ENCODE data around the gene SMTN.

SMTN gene

GRCh38 chr22:31098632-31099110 is 17.6 kb downstream of the SMTN start:
- H3K4me3 ChIP-seq (ENCODE audit: low read length): no peak overlapping the region
- TF ChIP-seq, protein P1, sequence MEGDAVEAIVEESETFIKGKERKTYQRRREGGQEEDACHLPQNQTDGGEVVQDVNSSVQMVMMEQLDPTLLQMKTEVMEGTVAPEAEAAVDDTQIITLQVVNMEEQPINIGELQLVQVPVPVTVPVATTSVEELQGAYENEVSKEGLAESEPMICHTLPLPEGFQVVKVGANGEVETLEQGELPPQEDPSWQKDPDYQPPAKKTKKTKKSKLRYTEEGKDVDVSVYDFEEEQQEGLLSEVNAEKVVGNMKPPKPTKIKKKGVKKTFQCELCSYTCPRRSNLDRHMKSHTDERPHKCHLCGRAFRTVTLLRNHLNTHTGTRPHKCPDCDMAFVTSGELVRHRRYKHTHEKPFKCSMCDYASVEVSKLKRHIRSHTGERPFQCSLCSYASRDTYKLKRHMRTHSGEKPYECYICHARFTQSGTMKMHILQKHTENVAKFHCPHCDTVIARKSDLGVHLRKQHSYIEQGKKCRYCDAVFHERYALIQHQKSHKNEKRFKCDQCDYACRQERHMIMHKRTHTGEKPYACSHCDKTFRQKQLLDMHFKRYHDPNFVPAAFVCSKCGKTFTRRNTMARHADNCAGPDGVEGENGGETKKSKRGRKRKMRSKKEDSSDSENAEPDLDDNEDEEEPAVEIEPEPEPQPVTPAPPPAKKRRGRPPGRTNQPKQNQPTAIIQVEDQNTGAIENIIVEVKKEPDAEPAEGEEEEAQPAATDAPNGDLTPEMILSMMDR (conservative IDR thresholded peaks at IDR 0.05; ENCODE audit: low read length): no peak
- no peak for DNase-seq (ENCODE audit: low read depth)

DNA sequence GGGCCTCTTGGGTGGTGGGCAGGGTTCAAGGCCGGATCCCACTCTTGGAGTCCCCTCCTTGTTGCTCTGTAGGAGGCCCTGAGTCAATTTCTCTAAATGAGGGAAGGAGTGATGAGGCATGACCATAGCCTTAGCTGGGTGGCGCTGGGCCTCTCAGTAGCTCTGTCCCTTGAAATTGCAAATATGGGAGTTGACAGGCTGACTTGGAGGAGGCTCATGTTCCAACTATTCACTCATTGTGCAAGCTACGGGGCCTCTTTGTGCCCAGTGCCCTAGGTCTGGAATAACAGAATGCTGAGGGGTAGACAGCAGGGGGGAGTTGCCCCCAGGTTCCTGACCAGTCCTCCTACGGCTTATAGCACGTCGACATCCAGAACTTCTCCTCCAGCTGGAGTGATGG is 18.3 kb downstream of the SMTN start:
- TF ChIP-seq, protein P1 (conservative IDR thresholded peaks at IDR 0.05; ENCODE audit: low read length): no peak
- H3K4me3 ChIP-seq (ENCODE audit: low read length): no peak overlapping the region
- no peak for DNase-seq (ENCODE audit: low read depth)

DNA sequence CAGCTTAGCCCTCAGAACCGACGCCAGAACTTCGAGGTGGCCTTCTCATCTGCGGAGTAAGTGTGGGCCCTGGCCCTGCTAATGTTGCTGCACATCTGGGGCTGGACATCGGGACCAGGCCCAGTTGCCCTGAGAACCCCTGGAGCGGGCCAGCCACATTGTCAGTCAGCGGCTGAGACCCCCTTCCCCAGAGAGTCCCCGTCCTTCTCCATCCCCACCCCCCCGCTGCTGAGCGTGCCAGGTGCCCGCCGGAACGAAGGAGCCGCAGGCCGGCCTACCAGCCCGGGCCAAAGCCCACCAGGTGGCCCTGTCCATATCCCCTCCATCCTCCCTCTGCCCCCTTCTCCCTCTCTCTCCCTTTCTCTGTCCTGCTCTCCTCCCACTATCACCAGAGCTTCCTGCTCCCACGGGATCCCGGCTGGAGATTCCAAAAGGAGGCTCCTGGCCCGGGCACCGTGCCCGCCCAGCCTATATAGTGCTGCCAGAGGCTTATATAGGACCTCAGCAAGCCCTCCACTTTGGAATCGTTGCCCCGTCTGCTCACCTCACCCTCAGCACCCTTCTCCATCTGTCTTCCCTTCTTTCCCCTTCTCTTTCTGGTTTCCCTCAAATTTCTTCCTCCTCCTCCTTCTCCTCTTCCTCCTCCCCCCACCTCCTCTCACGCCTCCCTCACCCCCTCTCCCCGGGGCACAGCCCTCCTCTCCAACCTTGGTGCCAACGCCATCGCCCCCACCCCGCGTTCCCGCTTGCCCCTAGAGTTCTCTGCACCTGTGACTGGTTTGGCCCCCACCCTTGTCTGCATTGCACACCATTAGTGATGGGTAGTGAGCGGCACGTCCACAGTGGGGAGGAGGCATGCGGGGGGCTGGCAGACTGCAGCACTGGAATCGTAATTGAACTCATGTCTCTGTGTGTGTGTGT is 19.0 kb downstream of the SMTN start:
- no peak for DNase-seq (ENCODE audit: low read depth)
- H3K4me3 ChIP-seq (ENCODE audit: low read length): no peak overlapping the region
- TF ChIP-seq, protein P1 (conservative IDR thresholded peaks at IDR 0.05; ENCODE audit: low read length): no peak

DNA sequence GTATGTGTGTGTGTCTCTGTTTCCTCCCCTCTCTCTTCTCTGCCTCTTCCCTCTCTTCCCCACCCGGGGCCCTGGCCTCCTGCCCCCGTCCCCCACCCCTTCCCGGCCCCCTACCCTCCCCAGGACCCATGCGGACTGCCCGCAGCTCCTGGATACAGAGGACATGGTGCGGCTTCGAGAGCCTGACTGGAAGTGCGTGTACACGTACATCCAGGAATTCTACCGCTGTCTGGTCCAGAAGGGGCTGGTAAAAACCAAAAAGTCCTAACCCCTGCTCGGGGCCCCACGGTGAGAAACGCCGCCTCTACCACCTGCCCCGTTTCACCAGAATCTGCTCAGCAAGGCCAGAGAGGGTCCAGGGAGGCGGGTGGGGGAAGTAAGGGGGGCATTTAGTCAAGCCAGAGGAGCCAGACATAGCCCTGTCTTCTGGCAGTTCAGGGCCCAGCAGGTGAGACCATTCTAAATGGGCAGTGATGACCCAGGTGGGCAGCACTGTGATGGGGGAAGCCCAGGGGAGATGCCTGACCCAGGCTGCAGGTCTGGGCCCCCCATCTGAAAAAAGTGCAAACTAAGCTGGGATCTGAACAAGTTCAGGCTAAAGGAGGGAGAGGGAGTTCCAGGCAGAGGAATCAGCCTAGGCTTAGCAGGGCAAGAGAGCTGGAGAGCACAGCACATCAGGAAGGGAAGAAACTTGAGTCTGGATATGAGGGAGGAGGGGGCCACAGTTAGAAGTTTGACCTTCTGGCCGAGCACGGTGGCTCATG is 19.8 kb downstream of the SMTN start:
- H3K4me3 ChIP-seq (ENCODE audit: low read length): no peak overlapping the region
- TF ChIP-seq, protein P1 (conservative IDR thresholded peaks at IDR 0.05; ENCODE audit: low read length): no peak
- no peak for DNase-seq (ENCODE audit: low read depth)

GRCh38 chr22:31102441-31103081 is 21.4 kb downstream of the SMTN start:
- TF ChIP-seq, protein P1 (conservative IDR thresholded peaks at IDR 0.05; ENCODE audit: low read length): no peak

GRCh38 chr22:31103111-31103510 is 22.0 kb downstream of the SMTN start:
- DNase-seq (ENCODE audit: low read depth): no peak
- TF ChIP-seq, protein P1 (conservative IDR thresholded peaks at IDR 0.05; ENCODE audit: low read length): no peak
- H3K4me3 ChIP-seq (ENCODE audit: low read length): no peak overlapping the region

More at GRCh38 chr22:31102441-31103081, 21.4 kb downstream of the SMTN start:
- DNase-seq (ENCODE audit: low read depth): peak; percentile 96
- no peak overlapping the region for H3K4me3 ChIP-seq (ENCODE audit: low read length)
